Astrocyte (in vitro differentiated cells and primary cell): ENCODE data around the gene PLCXD3. TPM values are rescaled to one million over a fixed set of nuclear protein-coding genes. Genes with fewer than 3 reads are reported as not detected.

Experiments
- DNase-seq: peaks from one replicate; pipeline ENCODE4 v3.0.0-alpha.2; 2010; ENCODE audit warnings: low read depth
- FAIRE-seq: peaks from 2 replicates; lab custom pipeline; 2011; peaks lifted over from hg19 to GRCh38; lab: Jason Lieb, UNC
- H2AFZ ChIP-seq: 2 replicates; pipeline ENCODE4 v1.6.0; 2012; ENCODE audit warnings: low read depth, low read length, inconsistent platforms
- H3K27ac ChIP-seq: 2 replicates; pipeline ENCODE4 v1.5.1; 2011; ENCODE audit warnings: low read depth, low read length, inconsistent platforms
- H3K27me3 ChIP-seq: 2 replicates; pipeline ENCODE4 v1.6.0; 2011; ENCODE audit warnings: low read length, inconsistent platforms; ENCODE audit not compliant: insufficient read depth
- H3K36me3 ChIP-seq: 2 replicates; pipeline ENCODE4 v1.5.1; 2011; ENCODE audit warnings: low read length, inconsistent platforms; ENCODE audit not compliant: insufficient read depth
- H3K4me1 ChIP-seq: 2 replicates; pipeline ENCODE4 v1.5.1; 2011; ENCODE audit warnings: low read length, inconsistent platforms; ENCODE audit not compliant: insufficient read depth
- H3K4me2 ChIP-seq: 2 replicates; pipeline ENCODE4 v1.6.0; 2012; ENCODE audit warnings: low read length, inconsistent platforms
- H3K4me3 ChIP-seq: 2 replicates; pipeline ENCODE4 v1.5.1; 2011; ENCODE audit warnings: low read depth, mild to moderate bottlenecking, low read length, inconsistent platforms; ENCODE audit not compliant: insufficient read depth
- H3K79me2 ChIP-seq: 2 replicates; pipeline ENCODE4 v1.6.0; 2012; ENCODE audit warnings: mild to moderate bottlenecking, low read length, inconsistent platforms; ENCODE audit not compliant: insufficient read depth
- H3K9ac ChIP-seq: 2 replicates; pipeline ENCODE4 v1.6.0; 2012; ENCODE audit warnings: mild to moderate bottlenecking, low read length, inconsistent platforms
- H3K9me3 ChIP-seq: 2 replicates; pipeline ENCODE4 v1.5.1; 2012; ENCODE audit warnings: low read depth, mild to moderate bottlenecking, low read length, inconsistent platforms; ENCODE audit not compliant: insufficient read depth
- H4K20me1 ChIP-seq: 2 replicates; pipeline ENCODE4 v1.6.0; 2012; ENCODE audit warnings: low read length, inconsistent platforms; ENCODE audit not compliant: insufficient read depth
- H3K27ac Mint-ChIP-seq: one replicate; pipeline ENCODE4 v1.8.0; 2021; ENCODE audit warnings: mild to moderate bottlenecking, mixed read lengths; ENCODE audit not compliant: unreplicated experiment
- H3K27me3 Mint-ChIP-seq: one replicate; pipeline ENCODE4 v1.8.0; 2021; ENCODE audit warnings: low read depth, mixed read lengths; ENCODE audit not compliant: unreplicated experiment
- H3K36me3 Mint-ChIP-seq: one replicate; pipeline ENCODE4 v1.8.0; 2021; ENCODE audit warnings: low read depth, mixed read lengths; ENCODE audit not compliant: unreplicated experiment
- H3K4me1 Mint-ChIP-seq: one replicate; pipeline ENCODE4 v1.8.0; 2021; ENCODE audit warnings: low read depth, mixed read lengths; ENCODE audit not compliant: unreplicated experiment
- H3K4me3 Mint-ChIP-seq: one replicate; pipeline ENCODE4 v1.8.0; 2021; ENCODE audit warnings: mild to moderate bottlenecking, moderate library complexity, mixed read lengths; ENCODE audit not compliant: unreplicated experiment
- H3K9me3 Mint-ChIP-seq: one replicate; pipeline ENCODE4 v1.8.0; 2021; ENCODE audit warnings: mild to moderate bottlenecking, mixed read lengths; ENCODE audit not compliant: unreplicated experiment
- EZH2 ChIP-seq: IDR thresholded peaks from 2 replicates; pipeline ENCODE4 v1.6.1; 2012; ENCODE audit warnings: mild to moderate bottlenecking, low read length, inconsistent platforms; ENCODE audit not compliant: insufficient read depth
- total RNA-seq: library from RNA; stranded (reverse); gene quantifications from 2 replicates; pipeline ENCODE4 v1.2.1, GENCODE V29; 2021
- TF ChIP-seq, protein P1 (sequence below): IDR thresholded peaks from 2 replicates; pipeline ENCODE4 v1.5.1; 2011; ENCODE audit warnings: low read depth, mild to moderate bottlenecking, inconsistent platforms, low read length, moderate library complexity; ENCODE audit not compliant: insufficient read depth

PLCXD3 gene
- total RNA-seq, 1 donor from 2014 or later: 1.6 TPM

DNA sequence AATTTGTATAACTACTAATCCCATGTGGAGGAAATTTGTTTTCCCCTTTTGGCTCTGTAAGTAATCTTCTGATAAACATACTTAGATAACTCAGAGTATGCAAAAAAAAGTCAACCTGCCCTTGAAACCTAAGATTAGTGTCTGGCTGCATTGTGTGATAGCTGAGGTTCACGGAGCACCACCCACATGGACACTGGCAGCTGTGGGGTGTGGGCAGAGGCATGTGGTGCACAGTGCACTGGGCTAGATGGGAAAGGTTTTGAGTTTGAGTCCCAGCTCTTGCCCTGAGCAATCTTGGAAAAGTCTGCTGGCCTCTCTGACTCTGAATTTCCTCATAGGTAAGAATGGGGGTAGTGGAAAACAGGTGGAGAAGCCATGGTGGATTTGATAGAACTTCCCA, 75.1 kb downstream of the PLCXD3 start:
- no peak overlapping the region for H3K4me3 Mint-ChIP-seq
- no peaks in the 10 kb centered on the region for H3K36me3 ChIP-seq
- peaks cover 4% of the 10 kb centered on the region for H3K27me3 ChIP-seq
- DNase-seq (no peak), FAIRE-seq (no peak)
- H3K9ac ChIP-seq: no peak overlapping the region
- no peaks in the 10 kb centered on the region for H3K27me3 Mint-ChIP-seq
- no peak overlapping the region for H3K27ac ChIP-seq
- H3K4me1 Mint-ChIP-seq: no peaks in the 10 kb centered on the region
- H2AFZ ChIP-seq: no peak overlapping the region
- H3K36me3 Mint-ChIP-seq: no peaks in the 10 kb centered on the region
- H3K9me3 ChIP-seq: no peaks in the 10 kb centered on the region
- H3K4me2 ChIP-seq: no peak overlapping the region
- no peak overlapping the region for H3K4me3 ChIP-seq
- no peak for TF ChIP-seq EZH2
- TF ChIP-seq, protein P1, sequence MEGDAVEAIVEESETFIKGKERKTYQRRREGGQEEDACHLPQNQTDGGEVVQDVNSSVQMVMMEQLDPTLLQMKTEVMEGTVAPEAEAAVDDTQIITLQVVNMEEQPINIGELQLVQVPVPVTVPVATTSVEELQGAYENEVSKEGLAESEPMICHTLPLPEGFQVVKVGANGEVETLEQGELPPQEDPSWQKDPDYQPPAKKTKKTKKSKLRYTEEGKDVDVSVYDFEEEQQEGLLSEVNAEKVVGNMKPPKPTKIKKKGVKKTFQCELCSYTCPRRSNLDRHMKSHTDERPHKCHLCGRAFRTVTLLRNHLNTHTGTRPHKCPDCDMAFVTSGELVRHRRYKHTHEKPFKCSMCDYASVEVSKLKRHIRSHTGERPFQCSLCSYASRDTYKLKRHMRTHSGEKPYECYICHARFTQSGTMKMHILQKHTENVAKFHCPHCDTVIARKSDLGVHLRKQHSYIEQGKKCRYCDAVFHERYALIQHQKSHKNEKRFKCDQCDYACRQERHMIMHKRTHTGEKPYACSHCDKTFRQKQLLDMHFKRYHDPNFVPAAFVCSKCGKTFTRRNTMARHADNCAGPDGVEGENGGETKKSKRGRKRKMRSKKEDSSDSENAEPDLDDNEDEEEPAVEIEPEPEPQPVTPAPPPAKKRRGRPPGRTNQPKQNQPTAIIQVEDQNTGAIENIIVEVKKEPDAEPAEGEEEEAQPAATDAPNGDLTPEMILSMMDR: no peak
- no peaks in the 10 kb centered on the region for H3K4me1 ChIP-seq
- no peak overlapping the region for H3K27ac Mint-ChIP-seq
- H3K9me3 Mint-ChIP-seq: no peaks in the 10 kb centered on the region
- no peaks in the 10 kb centered on the region for H4K20me1 ChIP-seq
- no peaks in the 10 kb centered on the region for H3K79me2 ChIP-seq

DNA sequence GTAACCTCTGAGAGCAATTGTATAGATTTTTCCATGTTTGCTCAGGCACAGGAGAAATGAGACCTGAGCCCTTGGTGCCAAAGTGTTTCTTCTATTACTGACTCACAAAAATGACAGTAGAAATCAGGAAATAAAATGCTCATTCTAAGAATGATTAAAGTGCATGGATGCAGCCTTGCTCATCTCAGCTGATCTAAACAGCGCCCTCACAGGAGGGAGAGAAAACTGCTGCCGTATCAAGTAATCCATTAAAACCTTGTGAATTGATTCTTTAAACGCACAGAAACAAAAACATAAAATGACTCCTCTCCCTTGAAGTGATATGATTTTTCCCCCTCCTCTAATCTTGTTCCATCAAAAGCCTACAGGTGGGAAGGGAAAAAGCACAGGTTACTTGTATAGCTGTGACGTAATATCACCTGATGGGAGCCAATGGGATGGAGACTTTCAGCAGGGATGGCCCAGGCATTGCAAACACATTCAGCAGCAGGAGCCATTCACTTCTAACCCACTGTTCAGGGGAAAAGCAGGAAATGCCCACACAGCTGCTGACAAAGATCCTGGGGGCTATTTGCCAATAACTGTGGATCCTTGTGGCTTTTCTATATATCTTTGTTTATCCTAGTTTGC, 76.7 kb downstream of the PLCXD3 start:
- Mint-ChIP-seq H3K27ac (no peak overlapping the region), H3K27me3 (no peaks in the 10 kb centered on the region), H3K9me3 (no peaks in the 10 kb centered on the region), H3K36me3 (no peaks in the 10 kb centered on the region), H3K4me3 (no peak overlapping the region), H3K4me1 (no peaks in the 10 kb centered on the region)
- no peaks in the 10 kb centered on the region for H3K36me3 ChIP-seq
- no peak for FAIRE-seq
- H3K27me3 ChIP-seq: peaks cover 4% of the 10 kb centered on the region
- no peak for TF ChIP-seq EZH2
- TF ChIP-seq, protein P1: peak; percentile 54
- H2AFZ ChIP-seq: no peak overlapping the region
- H3K79me2 ChIP-seq: no peaks in the 10 kb centered on the region
- no peaks in the 10 kb centered on the region for H3K4me1 ChIP-seq
- H3K9me3 ChIP-seq: no peaks in the 10 kb centered on the region
- DNase-seq: no peak
- H4K20me1 ChIP-seq: no peaks in the 10 kb centered on the region
- no peak overlapping the region for H3K27ac ChIP-seq
- H3K9ac ChIP-seq: no peak overlapping the region
- H3K4me2 ChIP-seq: no peak overlapping the region
- H3K4me3 ChIP-seq: no peak overlapping the region

DNA sequence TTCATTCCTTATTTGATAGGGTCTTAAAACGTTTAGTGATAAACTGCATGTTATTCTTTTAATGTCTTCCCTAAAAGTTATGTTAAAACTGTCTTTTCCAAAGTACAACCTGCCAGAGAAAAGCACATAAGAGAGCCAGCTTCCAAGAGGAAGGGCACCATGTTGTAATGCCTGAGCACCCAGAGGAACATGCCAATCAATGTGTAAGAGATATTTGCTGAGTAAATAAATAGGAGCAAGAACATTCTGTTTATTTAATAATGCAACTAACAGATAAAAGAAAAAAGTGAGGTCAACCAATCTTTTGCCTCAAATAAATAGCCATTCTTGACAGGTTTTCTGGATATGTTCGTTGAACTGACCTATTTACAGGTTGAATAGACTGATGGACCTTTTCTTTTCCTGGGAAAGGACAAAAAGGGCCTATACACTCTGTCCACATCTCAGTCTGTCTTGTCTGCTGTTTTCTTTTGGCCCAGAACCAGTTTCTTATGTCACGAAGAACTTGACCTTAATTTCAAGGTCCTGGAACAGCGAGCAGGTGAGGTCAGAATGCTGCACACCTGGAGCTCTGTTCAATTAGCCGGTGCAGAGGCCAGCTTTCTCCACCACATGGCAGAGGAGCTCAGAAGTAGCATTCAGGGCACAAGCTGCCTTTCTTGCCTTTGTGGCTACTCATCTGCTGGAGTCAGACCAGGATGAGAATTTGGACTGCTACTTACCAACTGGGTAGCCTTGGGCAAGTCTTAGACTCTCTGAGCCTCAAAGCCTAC, 77.7 kb downstream of the PLCXD3 start:
- H3K27me3 Mint-ChIP-seq: no peaks in the 10 kb centered on the region
- H3K36me3 ChIP-seq: no peaks in the 10 kb centered on the region
- peaks cover 4% of the 10 kb centered on the region for H3K27me3 ChIP-seq
- DNase-seq: no peak
- H3K9ac ChIP-seq: no peak overlapping the region
- no peak for FAIRE-seq
- H3K9me3 ChIP-seq: no peaks in the 10 kb centered on the region
- no peak overlapping the region for H3K27ac ChIP-seq
- H3K27ac Mint-ChIP-seq: no peak overlapping the region
- TF ChIP-seq, protein P1: no peak
- no peak for TF ChIP-seq EZH2
- H2AFZ ChIP-seq: no peak overlapping the region
- H3K36me3 Mint-ChIP-seq: no peaks in the 10 kb centered on the region
- H3K4me1 Mint-ChIP-seq: no peaks in the 10 kb centered on the region
- no peak overlapping the region for H3K4me3 ChIP-seq
- no peak overlapping the region for H3K4me3 Mint-ChIP-seq
- no peaks in the 10 kb centered on the region for H3K9me3 Mint-ChIP-seq
- H4K20me1 ChIP-seq: no peaks in the 10 kb centered on the region
- H3K4me1 ChIP-seq: no peaks in the 10 kb centered on the region
- no peaks in the 10 kb centered on the region for H3K79me2 ChIP-seq
- no peak overlapping the region for H3K4me2 ChIP-seq
